TTC549 (cell line): Measurements from ENCODE around the gene ZGRF1.
A peak's percentile ranks its signal among the peaks of the same experiment; 100 is the strongest.
"Not testable (repeated sequence)": the region's sequence is repeated elsewhere in the genome, so short reads cannot be mapped to it uniquely, and the experiment has no call there.

Experiments used
- FAIRE-seq: peaks from 2 replicates; lab custom pipeline; 2012; peaks lifted over from hg19 to GRCh38; lab: Jason Lieb, UNC

ZGRF1 gene

DNA sequence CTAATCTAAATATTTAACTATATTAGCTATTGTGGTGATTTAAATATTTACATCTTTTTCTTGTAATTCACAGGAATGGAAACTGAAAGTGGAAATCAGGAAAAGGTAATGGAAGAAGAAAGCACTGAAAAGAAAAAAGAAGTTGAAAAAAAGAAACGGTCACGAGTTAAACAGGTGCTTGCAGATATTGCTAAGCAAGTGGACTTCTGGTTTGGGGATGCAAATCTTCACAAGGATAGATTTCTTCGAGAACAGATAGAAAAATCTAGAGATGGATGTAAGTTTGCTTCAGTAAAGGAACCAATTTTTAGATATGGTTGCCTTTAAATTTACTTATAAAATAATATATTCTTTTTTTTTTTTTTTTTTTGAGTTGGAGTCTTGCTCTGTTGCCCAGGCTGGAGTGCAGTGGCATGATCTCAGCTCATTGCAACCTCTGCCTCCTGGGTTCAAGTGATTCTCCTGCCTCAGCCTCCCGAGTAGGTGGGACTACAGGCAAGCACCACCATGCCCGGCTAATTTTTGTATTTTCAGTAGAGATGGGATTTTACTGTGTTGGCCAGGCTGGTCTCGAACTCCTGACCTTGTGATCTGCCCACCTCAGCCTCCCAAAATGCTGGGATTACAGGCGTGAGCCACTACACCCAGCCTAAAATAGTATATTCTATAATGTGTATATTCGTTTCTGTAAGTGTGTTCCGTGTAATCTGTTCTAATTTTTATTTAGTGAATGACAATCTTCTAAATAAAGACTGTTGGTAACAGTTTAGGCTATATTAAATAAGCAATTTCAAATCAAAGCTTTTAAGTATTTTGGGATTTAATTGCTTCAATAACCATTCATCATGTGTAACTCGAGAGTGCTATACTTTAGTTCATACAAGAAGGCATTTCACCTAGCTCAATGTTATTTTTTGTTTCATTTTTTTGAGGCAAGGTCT is 8.2 kb upstream of the ZGRF1 start:
- FAIRE-seq, result not testable (repeated sequence)

- no peak for FAIRE-seq
Measured at GRCh38 chr4:112642526-112642925, 5.8 kb upstream of the ZGRF1 start.

DNA sequence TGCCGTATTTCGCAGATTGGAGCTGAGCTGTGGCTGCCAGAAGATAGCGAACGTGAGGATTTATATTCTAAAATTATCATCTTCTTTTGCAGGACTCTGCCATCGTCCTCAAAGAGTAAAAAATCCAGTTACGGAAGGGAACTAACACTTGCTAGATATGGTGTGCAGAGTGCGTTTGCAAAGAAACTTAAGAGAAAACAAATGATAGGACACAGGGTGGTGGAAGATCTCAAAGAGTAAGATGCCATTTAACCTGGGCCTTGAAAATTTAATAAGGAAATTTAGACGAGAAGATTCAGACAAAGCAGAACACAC is 800 bp upstream of the ZGRF1 start:
- FAIRE-seq, result no peak

DNA sequence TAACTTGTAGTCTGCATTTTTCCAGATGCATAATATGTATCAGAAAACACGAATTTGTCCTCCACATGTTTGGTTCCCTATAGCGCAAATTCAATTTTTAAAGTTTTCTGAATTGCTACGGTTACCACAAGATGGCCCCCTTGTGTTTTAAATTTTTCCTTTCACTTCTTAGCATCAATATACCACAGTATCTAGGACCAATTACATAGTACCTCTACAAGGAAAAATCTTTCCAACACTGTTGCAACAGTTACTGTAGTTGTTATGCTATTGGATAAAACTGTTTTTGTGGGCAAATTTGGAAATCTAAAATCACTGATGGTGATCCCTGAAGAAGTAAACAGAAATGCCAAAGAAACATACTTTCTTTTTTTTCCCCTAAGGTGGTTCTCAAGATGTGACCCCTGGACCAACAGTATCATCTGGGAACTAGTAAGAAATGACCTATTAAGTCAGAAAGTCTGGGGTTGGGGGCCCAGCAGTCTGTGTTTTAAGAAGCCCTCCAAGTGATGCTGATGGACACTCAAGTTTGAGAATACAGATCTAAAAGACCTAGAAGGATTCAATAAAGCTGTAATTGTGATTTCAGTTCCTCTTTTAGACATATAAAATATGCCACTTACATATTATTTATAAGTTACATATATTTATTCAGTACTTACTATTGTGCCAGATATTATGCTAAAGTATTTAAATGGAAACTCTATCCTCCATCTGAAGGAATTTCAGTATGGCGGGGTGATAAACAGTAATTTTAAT is 3.1 kb downstream of the ZGRF1 start:
- peak; percentile 92 for FAIRE-seq

- FAIRE-seq, result no peak
Measured at GRCh38 chr4:112626228-112626627, 10.5 kb downstream of the ZGRF1 start.

DNA sequence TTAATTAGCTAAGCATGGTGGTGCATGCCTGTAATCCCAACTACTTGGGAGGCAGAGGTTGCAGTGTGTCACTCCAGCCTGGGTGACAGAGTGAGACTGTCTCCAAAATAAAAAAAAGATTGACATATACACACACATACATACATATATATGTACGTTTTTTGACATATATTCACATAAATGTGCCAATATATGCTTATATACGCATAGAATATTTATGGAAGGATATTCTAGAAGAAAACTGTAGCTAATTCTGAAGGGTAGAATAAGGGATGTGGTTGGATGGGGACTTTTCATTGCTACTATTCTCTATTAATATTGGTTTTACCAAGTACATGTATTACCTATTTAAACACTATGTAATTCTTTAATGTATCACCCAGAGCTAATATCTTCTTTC is 19.7 kb downstream of the ZGRF1 start:
- no peak for FAIRE-seq

DNA sequence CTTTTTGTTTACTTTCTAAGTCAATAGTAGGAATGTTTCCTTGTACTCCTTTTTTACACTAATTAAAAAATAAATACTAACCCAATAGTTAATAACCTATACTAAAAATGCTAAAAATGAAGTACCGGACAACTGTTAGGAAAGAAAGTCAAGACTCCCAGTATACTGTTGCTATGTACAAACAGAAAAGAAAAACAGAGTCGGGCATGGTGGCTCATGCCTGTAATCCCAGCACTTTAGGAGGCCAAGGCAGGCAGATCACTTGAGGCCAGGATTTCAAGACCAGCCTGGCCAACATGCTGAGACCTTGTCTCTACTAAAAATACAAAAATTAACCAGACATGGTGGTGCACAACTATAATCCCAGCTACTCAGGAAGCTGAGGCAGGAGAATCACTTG is 23.9 kb downstream of the ZGRF1 start:
- FAIRE-seq, result not testable (repeated sequence)

- peak; percentile 95 for FAIRE-seq
Measured at GRCh38 chr4:112604589-112604988, 32.1 kb downstream of the ZGRF1 start.

DNA sequence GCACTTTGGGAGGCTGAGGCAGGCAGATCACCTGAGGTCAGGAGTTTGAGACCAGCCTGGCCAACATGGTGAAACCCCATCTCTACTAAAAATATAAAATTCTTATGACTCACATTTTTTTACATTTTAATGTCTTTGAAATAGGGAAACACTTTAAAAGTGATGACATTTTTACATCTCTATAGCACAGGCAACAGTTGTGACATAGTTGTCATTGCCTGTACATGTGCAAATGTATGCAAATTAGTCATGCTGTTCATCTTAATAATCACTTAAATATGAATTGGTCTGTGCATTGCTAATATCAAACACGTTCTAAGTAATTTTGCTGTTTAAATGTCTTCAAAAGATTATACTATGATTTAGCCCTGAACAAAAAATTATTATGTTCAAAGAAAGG is 41.7 kb downstream of the ZGRF1 start:
- FAIRE-seq, result no peak

- no peak for FAIRE-seq
Measured at GRCh38 chr4:112593438-112594133, 43.1 kb downstream of the ZGRF1 start.

DNA sequence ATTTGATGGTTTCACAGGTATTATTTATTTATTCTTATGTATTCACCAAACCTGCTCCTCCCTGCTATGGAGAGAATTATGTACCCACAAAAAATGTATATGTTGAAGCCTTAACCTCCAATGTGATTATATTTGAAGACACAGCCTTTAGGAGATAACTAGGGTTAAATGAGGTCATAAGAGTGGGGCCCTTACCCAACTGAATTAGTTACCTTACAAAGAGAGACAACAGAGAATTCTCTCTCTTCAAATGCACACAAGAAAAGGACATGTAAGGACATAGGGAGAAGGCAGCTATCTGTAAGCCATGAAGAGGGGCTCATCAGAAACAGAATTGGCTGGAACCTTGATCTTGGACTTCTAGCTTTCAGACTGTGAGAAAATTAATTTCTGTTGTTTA is 44.0 kb downstream of the ZGRF1 start:
- FAIRE-seq, result no peak

GRCh38 chr4:112591593-112591992 is 45.1 kb downstream of the ZGRF1 start:
- FAIRE-seq, result no peak

- FAIRE-seq, result no peak
Measured at GRCh38 chr4:112589206-112589605, 47.5 kb downstream of the ZGRF1 start.

- no peak for FAIRE-seq
Measured at GRCh38 chr4:112585977-112586736, 50.6 kb downstream of the ZGRF1 start.

GRCh38 chr4:112567536-112567935 is 69.2 kb downstream of the ZGRF1 start:
- no peak for FAIRE-seq

DNA sequence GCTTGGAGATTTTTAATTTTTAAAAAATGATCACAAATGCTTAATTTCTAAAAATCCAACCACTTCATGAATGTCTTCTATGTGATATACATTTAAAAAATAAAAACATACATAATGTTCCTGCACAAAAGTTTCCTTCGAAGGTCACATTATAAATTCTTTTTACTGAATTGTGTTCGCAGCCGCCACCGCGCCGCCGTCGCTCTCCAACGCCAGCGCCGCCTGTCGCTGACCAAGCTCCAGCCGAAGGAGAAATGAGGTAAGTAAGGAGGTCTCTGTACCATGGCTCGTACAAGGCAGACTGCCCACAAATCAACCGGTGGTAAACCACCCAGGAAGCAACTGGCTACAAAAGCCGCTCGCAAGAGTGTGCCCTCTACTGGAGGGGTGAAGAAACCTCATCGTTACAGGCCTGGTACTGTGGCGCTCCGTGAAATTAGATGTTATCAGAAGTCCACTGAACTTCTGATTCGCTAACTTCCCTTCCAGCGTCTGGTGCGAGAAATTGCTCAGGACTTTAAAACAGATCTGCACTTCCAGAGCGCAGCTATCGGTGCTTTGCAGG is 71.9 kb downstream of the ZGRF1 start:
- no peak for FAIRE-seq

DNA sequence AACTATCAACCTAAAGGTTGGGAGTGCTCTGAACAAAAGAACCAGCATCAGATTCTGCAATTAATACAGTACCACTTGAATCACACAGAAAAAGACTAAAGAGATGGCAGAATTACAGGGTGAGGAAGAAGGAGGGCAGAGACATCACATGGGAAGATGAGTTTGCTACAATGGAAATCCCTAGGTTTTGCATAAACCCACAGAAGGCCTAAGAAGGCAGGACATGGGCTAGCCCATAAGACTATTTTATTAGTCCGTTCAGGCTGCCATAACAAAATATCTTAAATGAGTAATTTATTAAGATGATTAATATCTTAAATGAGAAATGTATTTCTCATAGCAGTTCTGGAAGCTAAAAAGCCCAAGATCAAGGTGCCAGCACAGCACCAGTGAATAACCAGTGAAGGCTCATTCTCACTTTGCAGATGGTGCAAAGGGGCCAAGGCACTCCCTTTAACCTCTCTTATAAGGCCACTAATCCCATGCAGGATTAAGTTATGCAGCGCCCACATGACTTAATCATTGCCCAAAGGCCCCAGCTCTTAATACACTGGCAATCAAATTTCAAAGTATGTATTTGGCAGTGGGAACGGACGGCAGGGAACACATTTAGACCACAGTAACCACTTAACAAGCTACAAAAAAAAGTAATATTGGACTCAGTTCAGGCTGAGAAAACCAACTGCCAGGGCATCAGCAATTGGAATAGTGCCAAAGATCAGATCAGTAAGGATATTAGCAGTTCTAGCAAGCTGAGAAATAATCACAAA is 73.1 kb downstream of the ZGRF1 start:
- FAIRE-seq, result no peak

- FAIRE-seq, result no peak
Measured at GRCh38 chr4:112562254-112562879, 74.3 kb downstream of the ZGRF1 start.

- no peak for FAIRE-seq
Measured at GRCh38 chr4:112560084-112560483, 76.6 kb downstream of the ZGRF1 start.

- no peak for FAIRE-seq
Measured at GRCh38 chr4:112559053-112559452, 77.7 kb downstream of the ZGRF1 start.
